Kidney tubule cell (primary cell): ENCODE data around the gene SIGLEC10.

Source experiments
- DNase-seq: peaks from one replicate; pipeline ENCODE4 v3.0.0-alpha.2; 2018; ENCODE audit warnings: low spot score

The SIGLEC10 gene

DNA sequence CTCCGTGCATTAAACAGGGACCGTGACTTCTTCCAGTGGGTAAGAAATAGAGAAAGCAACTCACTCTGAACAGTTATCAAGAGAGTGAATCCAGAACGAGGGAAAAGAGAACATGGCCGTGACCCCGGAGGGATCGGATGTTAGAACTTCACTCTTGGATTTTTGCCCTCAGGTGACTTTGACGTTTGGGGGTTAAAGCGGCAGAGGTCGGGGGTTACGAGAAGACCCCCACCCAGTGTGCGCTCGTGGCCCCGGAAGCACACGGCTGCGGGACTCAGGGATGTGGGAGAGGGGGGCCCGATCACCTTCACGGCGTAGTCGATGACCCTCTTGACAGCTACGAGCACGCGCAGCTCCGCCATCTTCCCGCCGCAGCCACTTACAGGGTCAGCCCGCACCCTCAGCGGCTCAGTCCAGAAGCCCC, 51.5 kb downstream of the SIGLEC10 start, which contains the start of gene ETFB:
ETFB (minus strand) TSS at position 424 of the 424 bp plus-strand sequence; CDS start at position 362, 62 bp downstream.
- DNase-seq = no peak

DNA sequence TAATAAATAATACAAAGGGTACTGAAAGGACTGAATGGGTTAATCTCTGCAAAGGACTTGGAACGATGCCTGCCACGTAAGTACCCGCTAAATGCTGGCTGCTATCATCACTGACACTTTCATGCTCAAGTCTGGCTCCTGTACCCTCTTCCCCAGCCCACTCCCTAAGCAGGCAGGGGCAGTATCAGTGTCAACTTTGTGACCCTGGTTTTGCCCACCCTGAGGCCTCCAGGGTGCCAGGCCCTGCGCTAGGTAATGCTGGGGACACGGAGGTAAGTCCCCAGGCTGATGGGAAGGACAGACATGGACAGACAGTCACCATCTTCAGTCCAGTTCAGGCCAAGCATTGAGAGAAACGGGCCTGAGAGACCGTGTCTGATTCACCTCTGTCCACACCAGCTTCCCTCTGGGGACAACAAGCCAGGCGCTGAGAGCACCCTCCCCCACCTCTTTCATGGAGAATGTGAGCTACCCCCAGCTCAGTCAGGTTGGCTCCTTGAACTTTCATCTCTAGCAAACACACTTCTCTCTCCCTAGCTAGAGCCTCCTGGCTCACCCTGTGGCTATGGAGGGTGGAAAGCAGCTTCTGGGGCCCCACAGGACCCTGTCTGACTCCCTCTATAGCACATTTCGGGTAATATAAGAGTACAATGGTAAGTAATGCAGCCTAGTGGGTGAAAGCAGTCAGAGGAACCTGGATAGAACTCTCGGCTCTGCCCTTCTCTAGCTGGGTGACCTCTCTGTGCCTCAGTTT, 52.1 kb downstream of the SIGLEC10 start:
- DNase-seq = peak; percentile 45

GRCh38 chr19:51364200-51365106, 53.0 kb downstream of the SIGLEC10 start:
- no peak for DNase-seq

- no peak for DNase-seq
Observed at GRCh38 chr19:51361239-51361638, 56.2 kb downstream of the SIGLEC10 start.
